HG03558 (cell line): ENCODE measurements around the gene SQOR.

ENCODE experiments used
- ATAC-seq: cut with Tn5 transposase; IDR thresholded peaks from one replicate; pipeline ENCODE4 v1.9.1; 2021; ENCODE audit warnings: moderate number of reproducible peaks; ENCODE audit not compliant: unreplicated experiment; ENCODE audit errors: extremely low read depth

Gene SQOR

DNA sequence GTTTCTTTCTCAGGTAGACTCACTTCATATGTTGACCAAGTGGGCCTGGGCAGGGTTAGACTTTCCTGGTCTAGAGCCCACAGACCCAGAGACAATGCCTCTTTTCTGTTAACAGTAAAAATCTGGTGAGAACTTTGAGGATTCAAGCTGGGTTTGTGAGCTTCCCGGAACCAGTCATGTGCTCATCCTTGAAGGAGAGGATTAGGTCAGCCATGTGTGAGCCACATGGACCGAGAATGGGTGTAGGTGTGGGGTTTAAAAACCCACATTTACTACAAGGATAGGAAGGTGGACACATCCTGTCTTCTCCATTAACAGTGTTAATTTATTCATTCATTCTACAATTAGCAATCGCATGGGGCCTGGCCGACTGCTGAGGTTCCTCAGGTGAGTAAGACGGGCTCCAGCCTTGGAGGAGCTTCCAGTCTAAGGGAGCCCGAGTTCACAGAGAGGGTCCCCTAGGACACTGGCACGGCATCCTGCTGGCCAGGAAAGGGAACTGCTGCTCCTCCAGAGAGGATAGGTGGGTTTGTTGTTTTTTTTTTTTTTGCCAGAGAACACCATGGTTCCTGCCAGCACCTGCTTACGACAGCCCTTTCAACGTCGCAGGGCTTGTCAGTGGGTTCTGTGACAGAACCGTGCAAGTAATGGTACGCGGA, 69.0 kb downstream of the SQOR start:
- no peak for ATAC-seq

DNA sequence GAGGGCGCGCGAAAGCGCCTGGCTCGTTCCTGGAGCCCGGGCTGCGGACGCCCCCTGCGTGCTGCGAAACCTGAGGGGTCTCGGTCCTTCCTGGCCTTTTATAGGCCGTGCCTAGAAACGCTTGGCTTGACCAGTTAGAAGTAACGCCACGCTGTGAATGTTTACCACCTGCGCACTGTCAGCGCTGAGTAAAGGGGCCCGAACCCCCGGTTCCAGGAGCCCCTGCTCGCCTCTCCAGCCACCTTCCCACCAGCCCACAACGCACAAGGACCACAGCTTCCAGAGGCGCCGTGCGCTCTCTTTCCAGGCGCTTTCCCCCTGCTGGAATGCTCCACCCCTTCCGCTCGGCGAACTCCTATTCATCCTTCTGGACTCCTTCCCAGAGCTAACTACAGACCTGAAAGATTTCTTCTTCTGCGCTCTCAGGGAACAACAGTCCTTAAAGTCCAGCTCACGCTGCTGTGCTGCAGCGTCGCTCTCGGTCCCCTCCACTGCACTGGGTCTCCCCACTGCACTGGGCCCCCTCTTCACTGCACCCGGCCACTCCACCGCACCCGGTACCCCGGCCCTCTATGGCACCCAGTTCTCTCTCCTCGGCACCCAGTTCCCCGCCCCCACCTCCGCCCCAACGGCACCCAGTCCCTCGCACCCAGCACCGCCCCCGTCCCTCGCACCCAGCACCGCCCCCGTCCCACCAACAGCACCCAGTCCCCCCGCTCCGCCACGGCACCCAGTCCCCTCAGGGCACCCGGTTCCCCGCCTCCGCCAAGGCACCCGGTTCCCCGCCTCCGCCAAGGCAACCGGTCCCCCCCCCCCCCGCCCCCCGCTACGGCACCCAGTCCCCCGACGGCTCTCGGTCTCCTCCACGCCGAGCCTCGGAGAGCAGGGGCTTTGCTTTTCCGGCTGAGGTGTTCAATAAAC, 69.8 kb downstream of the SQOR start:
- no peak for ATAC-seq

DNA sequence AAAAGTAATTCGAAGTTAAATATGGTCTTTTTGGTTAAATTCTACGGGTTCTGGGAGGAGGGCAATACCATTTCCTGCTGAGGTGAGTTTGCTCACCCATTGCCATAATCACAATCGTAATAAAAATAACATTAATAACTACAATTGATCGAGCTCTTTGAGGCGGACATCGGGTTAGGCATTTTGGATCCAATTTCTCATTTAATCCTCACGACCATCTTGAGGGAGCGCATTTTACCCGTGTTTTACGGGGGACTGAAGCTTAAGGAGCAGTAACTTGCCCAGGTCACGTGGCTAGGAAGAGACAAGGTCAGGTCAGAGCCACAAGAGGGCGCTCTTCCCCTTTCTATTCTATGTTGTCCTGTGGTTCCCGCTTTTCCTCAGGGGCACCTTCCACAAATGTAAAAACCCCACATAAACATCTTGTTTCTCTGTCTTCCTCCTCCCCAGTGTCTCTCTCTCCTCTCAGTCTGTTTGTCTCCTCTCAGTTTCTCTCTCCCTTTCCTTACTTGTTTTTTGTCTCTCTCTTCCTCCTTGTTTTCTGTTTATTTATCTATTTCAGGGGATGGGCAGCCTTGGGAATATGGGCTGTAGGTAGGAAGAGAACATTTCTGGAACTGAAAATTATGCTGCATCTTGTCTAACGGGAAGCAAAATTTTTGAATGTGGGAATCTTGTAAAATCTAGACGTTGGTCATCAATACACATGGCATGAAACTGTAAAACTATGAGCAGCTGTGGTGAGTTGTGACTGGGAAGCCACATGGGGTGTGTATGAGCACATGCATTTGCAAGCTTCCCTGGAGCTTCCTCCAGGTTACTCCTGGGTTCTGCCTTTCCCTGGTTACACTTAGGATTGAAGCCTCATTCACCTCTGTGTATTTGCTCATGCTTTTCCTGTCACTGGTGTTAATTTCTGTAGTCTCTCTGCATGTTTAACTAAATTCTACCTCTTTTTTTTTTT, 71.0 kb downstream of the SQOR start:
- ATAC-seq: peak; percentile 64

DNA sequence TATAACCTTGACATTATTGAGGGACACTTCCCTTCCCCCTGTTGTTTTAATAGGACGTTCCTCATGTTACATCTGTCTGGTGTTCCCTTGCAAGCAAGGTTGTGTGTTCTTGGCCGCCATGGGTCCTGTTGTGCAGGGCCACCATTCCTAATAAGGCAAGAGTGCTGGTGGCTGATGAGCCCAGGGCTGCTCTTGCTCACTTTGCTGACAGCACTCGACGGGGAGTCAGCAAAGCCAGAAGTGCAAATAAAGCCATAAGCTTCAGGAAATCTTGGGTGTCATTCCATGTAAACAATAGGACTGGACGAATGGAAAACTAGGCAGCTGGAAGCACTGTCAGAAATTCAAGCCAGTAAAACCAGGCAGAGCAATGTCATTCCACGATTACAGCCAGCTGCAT, 75.8 kb downstream of the SQOR start:
- ATAC-seq: no peak

DNA sequence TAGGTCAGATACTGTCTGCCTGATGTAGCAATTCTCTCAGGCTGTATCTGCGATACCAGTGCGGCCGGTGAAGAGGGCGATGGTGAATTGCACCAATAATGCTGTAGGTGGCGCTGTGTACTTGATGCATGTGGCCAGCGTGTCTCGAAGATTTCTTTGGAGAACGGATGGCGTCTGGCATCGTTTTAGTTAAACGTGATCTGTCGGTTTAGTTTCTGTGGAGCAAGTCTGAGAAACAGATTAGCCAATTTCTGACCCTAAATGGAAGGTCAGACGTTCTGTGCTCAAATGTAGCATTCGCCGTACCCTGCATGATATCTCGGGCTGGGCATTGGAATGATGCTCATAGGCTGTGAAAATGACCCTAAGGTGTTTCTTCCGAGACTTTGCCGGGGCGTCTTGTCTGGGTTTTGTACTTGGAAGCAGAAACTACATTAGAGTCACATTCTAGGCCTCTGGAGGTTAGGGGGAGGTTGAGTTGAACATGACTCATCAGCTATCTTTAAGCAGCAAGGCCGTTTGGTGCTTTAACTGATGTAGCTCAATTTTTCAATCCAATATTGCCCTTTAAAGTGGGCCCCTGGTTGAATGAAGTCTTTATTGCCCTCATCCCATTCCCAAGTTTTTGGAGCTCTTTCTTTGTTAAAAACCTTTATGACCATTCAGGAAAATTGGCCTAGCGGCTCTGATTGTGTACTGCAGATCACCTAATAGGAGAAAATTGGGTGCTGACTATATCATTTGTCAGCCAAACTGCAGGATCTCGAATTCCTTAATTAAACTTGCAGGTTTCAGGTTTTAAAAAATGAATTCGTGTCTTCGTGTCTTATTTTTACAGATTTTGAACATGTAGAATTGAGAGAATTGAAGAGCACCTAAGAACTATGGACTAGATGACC, 80.0 kb downstream of the SQOR start:
- no peak for ATAC-seq

DNA sequence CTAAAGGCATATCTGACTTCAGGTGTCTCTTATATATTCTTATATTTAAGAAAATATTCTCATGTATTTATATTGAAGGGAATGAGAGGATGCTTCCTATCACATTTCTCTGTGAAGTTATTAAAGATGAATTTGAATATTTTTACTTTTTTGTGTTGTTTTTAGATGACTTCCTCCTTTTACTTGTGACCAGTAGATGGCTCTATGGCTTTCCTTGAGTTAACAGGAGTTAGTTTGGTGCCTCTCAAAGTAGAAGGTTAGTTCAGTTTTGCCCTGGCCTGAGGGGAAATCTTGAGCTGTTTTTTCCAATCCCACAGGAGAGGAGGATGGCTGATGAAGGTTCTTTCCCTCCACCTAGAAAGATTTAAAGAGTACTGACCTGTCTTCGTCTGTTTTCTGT, 80.7 kb downstream of the SQOR start:
- ATAC-seq: no peak

DNA sequence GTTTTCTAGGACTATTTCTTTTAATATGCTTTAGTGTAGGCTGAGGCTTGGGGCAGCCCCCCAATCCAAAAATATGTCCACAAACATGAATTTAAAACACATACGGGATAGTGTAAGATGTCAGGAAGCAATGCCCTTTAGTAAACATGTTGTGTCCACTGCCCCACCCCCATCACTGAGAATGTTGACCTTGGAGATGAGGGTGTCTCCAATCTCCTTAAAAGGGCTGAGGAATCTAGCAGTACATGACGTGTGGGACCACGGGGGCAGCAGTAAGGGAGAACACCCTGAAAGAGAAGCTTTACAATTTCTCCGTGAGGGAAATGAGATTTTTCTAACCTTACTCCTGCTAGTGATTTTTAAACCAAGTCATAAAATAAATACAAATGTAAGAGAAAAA, 84.7 kb downstream of the SQOR start:
- ATAC-seq: no peak

DNA sequence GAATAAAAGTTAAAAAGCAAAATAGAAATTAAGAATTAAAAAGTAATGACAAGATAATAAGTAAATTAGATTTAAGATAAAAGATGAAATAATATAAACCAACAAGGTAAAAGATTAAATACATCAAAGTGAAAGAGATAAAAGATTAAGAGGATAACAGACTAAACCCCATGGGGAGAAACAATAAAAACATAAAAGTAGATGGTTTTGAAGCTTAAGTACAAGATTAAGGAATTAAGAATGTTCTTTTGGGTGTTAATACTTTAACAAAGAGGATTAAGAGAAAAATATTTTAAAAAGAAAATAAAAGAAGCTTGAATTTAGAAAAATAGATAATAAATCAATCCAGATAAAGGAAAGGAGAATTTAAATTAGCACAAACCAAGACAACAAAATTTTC, 85.4 kb downstream of the SQOR start:
- no peak for ATAC-seq

DNA sequence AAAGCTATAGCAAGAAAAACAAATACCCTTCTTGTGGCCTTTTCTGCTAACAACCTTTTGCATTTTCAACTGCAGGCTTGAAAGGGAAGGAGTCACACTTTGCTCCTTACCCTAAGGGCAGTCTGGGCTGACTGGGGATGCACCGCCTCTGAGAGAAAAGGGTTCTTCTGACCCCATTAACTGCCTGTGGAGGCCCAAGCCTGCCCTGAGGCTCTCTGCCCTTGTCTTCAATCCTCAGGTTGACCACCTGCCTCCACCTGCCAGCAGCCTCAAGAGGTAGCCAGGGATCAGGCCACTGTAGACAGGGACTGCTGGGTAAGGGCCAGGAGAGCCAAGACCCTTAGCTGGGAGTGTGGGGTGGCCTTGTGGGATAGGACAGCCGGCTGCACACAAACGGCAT, 93.8 kb downstream of the SQOR start:
- ATAC-seq: no peak

DNA sequence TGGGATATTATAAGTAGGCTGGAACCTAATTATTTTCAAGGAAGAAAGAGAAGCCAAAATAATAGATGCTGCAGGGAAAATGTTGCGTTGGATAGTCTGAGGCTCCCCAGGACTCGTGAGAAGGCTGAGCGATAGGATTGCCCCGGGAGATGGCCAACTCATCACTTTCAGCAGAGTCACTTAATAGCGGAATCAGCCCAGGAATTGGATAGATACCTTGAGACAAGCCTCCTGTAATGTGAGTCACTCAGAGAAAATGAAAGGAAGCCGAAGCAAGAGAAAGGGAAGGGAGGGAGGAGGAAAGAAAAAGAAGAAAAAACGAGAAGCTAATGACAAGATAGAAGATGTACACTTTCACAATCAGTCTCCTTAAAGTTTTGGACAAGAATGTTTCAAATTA, 94.3 kb downstream of the SQOR start:
- ATAC-seq: no peak

DNA sequence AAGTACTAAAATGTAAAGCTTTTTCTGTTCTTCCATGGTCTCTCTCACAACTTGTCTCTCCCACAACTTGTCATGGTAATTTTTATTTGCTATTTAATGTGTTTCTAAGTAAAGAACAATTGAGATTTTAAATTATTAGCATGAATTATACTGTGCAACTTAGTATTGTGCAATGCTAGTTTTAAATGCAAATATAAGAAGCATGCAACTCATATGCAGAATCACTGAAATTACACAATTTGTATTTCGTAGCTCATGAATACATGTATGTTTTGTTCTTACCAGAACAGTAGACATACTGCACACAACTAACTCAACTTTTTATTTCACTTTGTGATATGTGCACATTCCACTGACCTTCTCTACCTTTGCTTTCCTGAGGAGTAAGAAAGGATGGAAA, 96.5 kb downstream of the SQOR start:
- ATAC-seq: no peak

DNA sequence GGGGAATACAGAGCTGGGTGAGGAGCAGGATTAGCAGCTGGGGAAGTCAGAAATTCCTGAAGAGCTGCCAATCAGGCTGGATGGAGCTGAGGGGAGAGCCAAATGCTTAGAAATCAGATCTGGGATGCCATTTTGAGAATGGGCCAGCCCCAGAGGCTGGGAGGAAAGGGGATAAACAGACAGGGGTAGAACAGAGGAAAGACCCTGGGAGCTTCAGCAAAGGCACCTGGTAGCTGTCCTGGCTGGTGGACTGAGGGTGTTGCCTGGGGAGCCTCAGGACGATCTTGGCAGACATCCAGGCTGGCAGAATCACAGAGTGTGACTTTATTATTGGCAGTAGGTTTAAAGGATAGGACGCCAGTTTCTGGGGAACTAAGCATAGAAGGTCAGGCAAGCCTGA, 97.8 kb downstream of the SQOR start:
- ATAC-seq: no peak

DNA sequence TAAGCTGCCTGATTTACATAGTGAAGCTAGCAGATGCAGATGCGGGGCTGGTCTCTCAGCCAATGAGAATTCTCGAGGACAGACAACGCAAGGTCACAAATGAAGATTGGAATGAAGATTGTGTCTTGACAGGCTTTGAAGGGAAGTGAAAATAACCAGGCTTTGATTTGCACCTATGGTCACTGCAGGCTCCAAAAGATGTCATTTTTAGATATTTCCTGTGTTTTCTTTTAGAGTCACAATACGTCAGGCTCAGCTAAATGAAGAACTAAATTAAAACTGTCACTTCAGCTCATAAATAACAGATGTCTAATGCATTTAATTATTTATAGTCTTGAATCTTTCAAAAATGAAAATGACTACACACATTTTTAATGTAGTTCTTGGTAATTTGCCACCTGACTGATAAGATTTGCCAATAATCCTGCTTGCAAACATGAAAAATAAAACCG, 99.5 kb downstream of the SQOR start:
- no peak for ATAC-seq
